Erythroblast (primary cell): ENCODE data around the gene TMSB15B.

Experiments
- GATA1 ChIP-seq: IDR thresholded peaks from 2 replicates; pipeline ENCODE4 v1.6.1; 2011; ENCODE audit warnings: low read depth, mild to moderate bottlenecking, control low read depth, low read length, moderate library complexity
- POLR2A ChIP-seq: IDR thresholded peaks from 2 replicates; pipeline ENCODE4 v1.6.1; 2011; ENCODE audit warnings: mild to moderate bottlenecking, low read length

DNA sequence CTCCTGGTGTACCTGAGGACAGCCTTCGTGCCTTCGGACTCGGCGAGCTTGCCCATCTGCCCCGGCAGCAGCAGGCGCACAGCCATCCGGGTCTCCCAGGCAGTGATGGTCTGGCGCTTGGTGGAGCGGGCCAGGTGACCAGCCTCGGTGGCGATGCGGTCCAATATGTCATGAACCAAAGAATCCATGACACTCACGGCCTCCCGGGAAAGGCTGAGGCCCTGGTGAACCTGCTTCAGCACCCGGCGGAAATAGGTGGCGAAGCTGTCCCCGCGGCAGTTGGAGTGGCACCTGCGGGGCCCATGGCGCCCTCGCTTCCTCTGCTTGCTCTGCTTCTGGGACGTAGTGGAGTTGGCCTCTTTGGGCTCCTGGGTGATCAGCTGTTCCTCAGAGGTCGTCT lies 50.7 kb downstream of the TMSB15B start:
- TF ChIP-seq POLR2A (no peak), GATA1 (no peak)
